Kidney (tissue), 22 donors: ENCODE results near the gene TBC1D8B. TPM values are rescaled to one million over a fixed set of nuclear protein-coding genes. Genes with fewer than 3 reads are reported as not detected.
"Not testable (repeated sequence)": the region's sequence is repeated elsewhere in the genome, so short reads cannot be mapped to it uniquely, and the experiment has no call there.

Source experiments
- DNase-seq, 5 donors: peaks; one replicate each; pipeline ENCODE4 v3.0.0-alpha.2; 2013 to 2020
- FAIRE-seq: peaks from 2 replicates; lab custom pipeline; 2012; peaks lifted over from hg19 to GRCh38; lab: Jason Lieb, UNC
- H3K27ac ChIP-seq, 2 donors: one replicate each; pipeline ENCODE4 v1.7.0; 2013; ENCODE audit warnings: low read depth in 2 of 2, low read length in 2 of 2, inconsistent platforms in 1 of 2
- H3K27me3 ChIP-seq: one replicate; pipeline ENCODE4 v1.7.1; 2013; ENCODE audit warnings: low read length, inconsistent platforms; ENCODE audit not compliant: control insufficient read depth, insufficient read depth
- H3K36me3 ChIP-seq, 3 donors: one replicate each; pipeline versions ENCODE4 v1.7.0 to v1.7.1; 2013; ENCODE audit warnings: low read length in 3 of 3, control low read depth in 1 of 3, inconsistent platforms in 1 of 3; ENCODE audit not compliant: insufficient read depth in 3 of 3, control insufficient read depth in 2 of 3
- H3K4me1 ChIP-seq, 3 donors: one replicate each; pipeline versions ENCODE4 v1.7.0 to v1.7.1; 2013; ENCODE audit warnings: low read length in 3 of 3, inconsistent platforms in 1 of 3, low read depth in 1 of 3; ENCODE audit not compliant: control insufficient read depth in 2 of 3, insufficient read depth in 2 of 3
- H3K4me3 ChIP-seq, 3 donors: one replicate each; pipeline versions ENCODE4 v1.7.0 to v1.8.1; 2013; ENCODE audit warnings: low read length in 3 of 3, control low read depth in 1 of 3, inconsistent platforms in 1 of 3
- H3K9ac ChIP-seq, 3 donors: one replicate each; pipeline versions ENCODE4 v1.7.0 to v1.7.1; 2013; ENCODE audit warnings: low read length in 3 of 3, control low read depth in 1 of 3, inconsistent platforms in 1 of 3
- H3K9me3 ChIP-seq, 3 donors: one replicate each; pipeline versions ENCODE4 v1.7.0 to v1.7.1; 2013; ENCODE audit warnings: low read length in 3 of 3, control low read depth in 1 of 3, inconsistent platforms in 1 of 3; ENCODE audit not compliant: control insufficient read depth in 2 of 3, insufficient read depth in 1 of 3
- CTCF ChIP-seq: IDR thresholded peaks from 3 replicates; pipeline ENCODE4 v1.5.1; 2012; ENCODE audit warnings: mild to moderate bottlenecking, moderate library complexity, borderline replicate concordance; ENCODE audit not compliant: insufficient read depth; ENCODE audit errors: extremely low read depth
- intact Hi-C: fragments of 100-400 bp; cut with DNase I; formaldehyde crosslinking; loops from one replicate; pipeline ENCODE4 v1.11.1; 2022
- long read RNA-seq, 10 donors: library from polyadenylated mRNA in 1 of 10; unstranded in 1 of 10; transcript quantifications; one replicate each; pipeline ENCODE4 v2.0.0 and lab custom pipeline, GENCODE V29; 2021 to 2026
- polyA plus RNA-seq: library from polyadenylated mRNA; stranded (reverse); fragments of 350-450 nt; fragmentation: Illumina TruSeq; extraction: RNeasy Lipid Tissue Mini Kit (QIAGEN cat#74804); gene quantifications from one replicate; pipeline ENCODE4 v1.2.3, GENCODE V29; 2014; ENCODE audit warnings: low read depth, low replicate concordance; ENCODE audit not compliant: insufficient read depth
- total RNA-seq: library from RNA; stranded (reverse); fragmentation: NEBNext Ultra II Directional; extraction: Animal tissue kit (Norgen Biotek cat#: 25700); gene quantifications from one replicate; pipeline ENCODE4 v1.2.1, GENCODE V29; 2021
- donor health status: control.
- donor health status: control.
- donor health status: control.
- donor health status: control.
- donor health status: control.
- donor health status: DM: yes; HTN: yes; CAD: no.
- donor health status: Normal renal cell carcinoma (clear cell type).

Gene TBC1D8B
- total RNA-seq: 9.7 TPM
- 3.5 TPM for polyA plus RNA-seq
- long read RNA-seq, donor 1, full-length matches to known transcripts: 1 of 1 reads
- long read RNA-seq, donor 1, partial matches to known transcripts: 0 of 1 reads
- long read RNA-seq, donor 1, other reads (novel, unspliced or antisense): 0 of 1 reads
- long read RNA-seq, donor 2, full-length matches to known transcripts: 1 of 1 reads
- long read RNA-seq, donor 2, partial matches to known transcripts: 0 of 1 reads
- long read RNA-seq, donor 2, other reads (novel, unspliced or antisense): 0 of 1 reads
- long read RNA-seq, donor 3: 0 reads
- long read RNA-seq, donor 4, full-length matches to known transcripts: 1 of 1 reads
- long read RNA-seq, donor 4, partial matches to known transcripts: 0 of 1 reads
- long read RNA-seq, donor 4, other reads (novel, unspliced or antisense): 0 of 1 reads
- long read RNA-seq, donor 5: 0 reads
- long read RNA-seq, donor 6: 0 reads
- long read RNA-seq, donor 7, full-length matches to known transcripts: 4 of 9 reads
- long read RNA-seq, donor 7, partial matches to known transcripts: 4 of 9 reads
- long read RNA-seq, donor 7, other reads (novel, unspliced or antisense): 1 of 9 reads
- long read RNA-seq, donor 8: 0 reads
- long read RNA-seq, donor 9: 0 reads
- long read RNA-seq, donor 10: 0 reads

DNA sequence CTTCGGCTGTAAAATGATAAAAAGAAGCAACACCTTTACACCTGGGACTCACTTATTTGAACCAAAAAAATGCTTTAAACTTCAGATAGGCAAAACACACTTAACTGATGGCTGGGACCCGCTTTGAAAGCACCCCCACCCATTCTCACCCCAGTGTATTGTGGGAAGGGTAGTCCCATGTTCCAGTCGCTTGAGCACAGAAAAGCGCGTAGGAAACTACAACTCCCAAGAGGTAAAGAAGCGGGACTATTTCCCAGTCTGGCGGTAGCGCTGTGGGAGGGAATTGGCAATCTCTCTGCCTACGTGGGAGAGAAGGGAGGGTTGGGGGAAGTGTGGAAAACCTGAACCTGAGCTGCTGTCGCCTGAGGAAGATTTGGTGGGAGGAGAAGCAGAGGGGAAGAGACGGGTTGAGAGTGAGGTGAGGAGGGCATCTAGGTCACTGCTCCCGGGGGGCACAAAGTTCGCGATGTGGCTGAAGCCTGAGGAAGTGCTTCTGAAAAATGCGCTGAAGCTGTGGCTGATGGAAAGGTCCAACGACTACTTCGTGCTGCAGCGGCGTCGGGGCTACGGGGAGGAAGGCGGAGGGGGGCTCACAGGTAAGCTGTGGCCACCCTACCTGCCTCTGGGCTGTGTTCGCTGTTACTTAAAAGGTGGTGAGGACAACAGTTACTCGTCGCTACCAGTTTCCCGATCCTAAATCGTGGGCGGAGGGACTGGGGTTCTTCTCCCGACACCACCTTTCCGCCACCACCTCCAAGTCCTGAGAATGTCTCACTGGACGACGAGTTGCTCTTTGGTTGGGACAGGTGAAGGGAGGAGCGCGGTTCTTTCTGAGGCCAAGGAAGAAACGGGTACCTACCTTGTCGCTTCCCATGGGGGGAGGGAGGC is at the start of gene TBC1D8B:
Gene TBC1D8B (plus strand): TSS at position 286 of the 888 bp plus-strand sequence. CDS start 181 bp downstream, at position 467.
- H3K4me3 ChIP-seq: peak within 1 kb of the TSS; percentile 82 to 89 (median 88)
- H3K27ac ChIP-seq: peak within 1 kb of the TSS; percentile 32 to 67

GRCh38 chrX:106769288-106769687 is 33.2 kb upstream of the TBC1D8B start:
- H3K27me3 ChIP-seq, DNase-seq, H3K9ac ChIP-seq, H3K9me3 ChIP-seq, H3K36me3 ChIP-seq, H3K27ac ChIP-seq, intact Hi-C loops, H3K4me3 ChIP-seq, FAIRE-seq, H3K4me1 ChIP-seq: not testable (repeated sequence)

More for the DNA sequence above, at the start of gene TBC1D8B:
- intact Hi-C loops: no loop called here
- no peaks in the 10 kb centered on the region for H3K9me3 ChIP-seq
- H3K27me3 ChIP-seq: peaks cover 8% of the 10 kb centered on the region
- no peaks in the 10 kb centered on the region for H3K36me3 ChIP-seq
- DNase-seq (peak; percentile 75 to 96 (median 81)), FAIRE-seq (peak; percentile 80)
- peak within 1 kb of the TSS; percentile 54 to 84 (median 81) for H3K9ac ChIP-seq
- TF ChIP-seq CTCF: no peak
- H3K4me1 ChIP-seq: peaks cover 0 to 4% (median 0%) of the 10 kb centered on the region in 3 donors

- no peaks in the 10 kb centered on the region for H3K27me3 ChIP-seq
- no peak for TF ChIP-seq CTCF
- no peak overlapping the region for H3K27ac ChIP-seq
- H3K9me3 ChIP-seq: no peaks in the 10 kb centered on the region
- FAIRE-seq (no peak), DNase-seq (no peak)
- intact Hi-C loops: no loop called here
- no peaks in the 10 kb centered on the region for H3K36me3 ChIP-seq
- no peaks in the 10 kb centered on the region for H3K4me1 ChIP-seq
- H3K4me3 ChIP-seq: no peak overlapping the region
- no peak overlapping the region for H3K9ac ChIP-seq
Measured at GRCh38 chrX:106774981-106775380, 27.5 kb upstream of the TBC1D8B start.
